GM21786 (cell line): ENCODE data around the gene CHRNB4.
"Not testable (repeated sequence)": the region's sequence is repeated elsewhere in the genome, so short reads cannot be mapped to it uniquely, and the experiment has no call there.

Experiments
- ATAC-seq: cut with Tn5 transposase; IDR thresholded peaks from one replicate; pipeline ENCODE4 v1.9.1; 2021; ENCODE audit not compliant: unreplicated experiment

The CHRNB4 gene

GRCh38 chr15:78641102-78641748, at the start of gene CHRNB4:
Gene CHRNB4 (minus strand): TSS chr15:78641210. CDS start chr15:78641133, 77 bp downstream.
- ATAC-seq: no peak

GRCh38 chr15:78689626-78690025, 48.6 kb upstream of the CHRNB4 start:
- no peak for ATAC-seq

GRCh38 chr15:78685925-78686324, 44.9 kb upstream of the CHRNB4 start:
- ATAC-seq: no peak

GRCh38 chr15:78685159-78685921, 44.3 kb upstream of the CHRNB4 start:
- ATAC-seq: no peak

DNA sequence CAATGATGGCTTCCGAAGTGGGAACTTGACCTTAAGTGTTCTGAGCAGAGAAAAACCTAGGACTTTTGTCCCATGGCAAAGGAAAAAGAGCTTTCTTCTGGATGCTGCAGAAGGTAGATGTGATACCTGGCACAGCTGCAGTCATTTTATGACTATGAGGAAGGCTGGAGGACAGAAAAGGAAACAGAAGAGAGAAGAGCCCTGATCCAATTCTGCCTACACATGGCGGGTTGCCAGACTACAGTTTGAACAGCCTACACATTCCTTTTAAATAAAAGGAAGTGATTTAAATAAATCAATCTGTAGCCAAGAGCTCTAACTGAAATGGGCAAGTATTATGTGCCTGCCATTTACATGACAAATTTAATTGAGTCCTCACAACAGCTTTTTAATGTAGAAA, 43.6 kb upstream of the CHRNB4 start:
- ATAC-seq: no peak

DNA sequence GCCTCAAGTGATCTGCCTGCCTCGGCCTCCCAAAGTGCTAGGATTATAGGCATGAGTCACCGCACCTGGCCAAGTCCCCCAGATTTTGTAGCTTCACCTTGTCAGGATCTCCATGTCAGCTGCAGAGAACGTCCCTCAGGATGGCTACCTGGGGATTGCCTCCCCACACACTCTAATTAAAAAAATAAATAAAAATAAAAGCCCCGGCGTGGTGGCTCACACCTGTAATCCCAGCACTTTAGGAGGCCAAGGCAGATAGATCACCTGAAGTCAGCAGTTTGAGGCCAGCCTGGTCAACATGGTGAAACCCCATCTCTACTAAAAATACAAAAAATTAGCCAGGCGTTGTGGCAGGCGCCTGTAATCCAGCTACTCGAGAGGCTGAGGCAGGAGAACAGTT, 42.6 kb upstream of the CHRNB4 start:
- ATAC-seq: not testable (repeated sequence)

DNA sequence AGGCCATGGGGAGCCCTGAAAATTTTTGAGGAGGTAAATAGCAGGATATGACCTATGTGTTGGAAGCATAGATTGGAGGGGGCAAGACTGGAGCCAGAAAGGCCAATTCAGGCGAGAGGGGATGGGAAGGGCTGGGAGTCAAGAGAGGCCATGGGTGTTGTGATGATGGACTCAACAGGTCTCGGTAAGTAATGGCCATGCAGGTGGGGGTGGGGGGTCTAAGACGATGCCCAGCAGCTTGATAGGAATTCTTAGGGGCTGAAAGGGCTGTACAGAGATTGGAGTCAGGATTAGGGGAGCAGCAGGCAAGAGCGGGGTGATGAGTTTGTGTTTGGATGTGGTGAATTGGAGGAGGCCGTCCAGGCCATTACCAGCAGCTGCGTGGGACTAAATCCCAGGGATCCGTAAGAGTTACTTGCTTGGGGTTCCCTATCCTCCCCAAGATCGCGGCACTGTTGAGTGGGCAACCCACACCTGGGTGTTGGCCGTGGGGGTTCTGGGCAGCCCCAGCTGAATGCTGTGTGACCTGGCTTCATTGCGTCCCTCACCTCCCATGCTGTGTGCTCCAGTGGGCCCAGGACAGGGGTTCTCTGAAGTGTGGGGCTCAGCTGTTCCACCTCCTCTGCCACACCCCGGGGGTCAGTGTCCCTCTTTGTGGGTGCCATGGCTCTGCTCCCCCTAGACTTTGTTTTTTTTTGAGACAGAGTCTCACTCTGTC, 41.8 kb upstream of the CHRNB4 start:
- ATAC-seq: no peak

GRCh38 chr15:78682004-78682651, 41.1 kb upstream of the CHRNB4 start:
- ATAC-seq: no peak

DNA sequence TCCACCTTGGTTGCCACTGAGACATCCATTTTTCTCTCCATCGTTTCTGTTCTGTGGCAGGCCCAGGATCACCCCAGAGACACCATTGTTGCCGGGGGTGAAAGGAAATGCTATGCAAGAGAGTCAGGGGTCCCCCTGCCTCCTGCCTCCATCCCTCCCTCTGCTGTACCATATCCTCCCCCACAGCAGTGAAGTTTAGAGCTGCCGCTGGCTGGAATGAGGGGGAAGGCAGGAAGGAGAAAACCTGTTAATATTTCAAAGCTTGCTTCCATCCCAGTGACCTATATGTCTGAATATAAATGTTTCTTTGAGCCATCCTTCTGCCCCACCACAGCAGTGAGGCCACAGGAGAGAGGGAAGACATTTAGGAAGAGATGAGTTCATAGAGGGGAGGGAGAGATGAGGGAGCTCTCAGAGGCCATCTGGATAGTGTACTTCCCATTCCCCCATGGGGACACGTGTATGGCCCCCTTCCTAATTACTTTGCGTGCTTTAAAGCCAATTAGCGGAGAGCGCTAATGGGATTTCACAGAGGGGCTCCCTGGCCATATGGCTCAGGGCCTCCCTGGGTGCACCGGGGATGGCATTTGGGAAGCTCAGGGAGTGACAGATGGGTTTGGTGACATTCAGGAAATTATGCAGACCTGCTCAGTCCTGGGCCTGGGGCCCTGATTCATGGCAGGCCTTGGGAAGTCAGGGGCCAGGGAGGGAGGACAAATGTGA, 40.4 kb upstream of the CHRNB4 start:
- ATAC-seq: no peak

GRCh38 chr15:78680431-78681075, 39.5 kb upstream of the CHRNB4 start:
- no peak for ATAC-seq

- ATAC-seq: no peak
These were observed 38.1 kb upstream of the CHRNB4 start for GRCh38 chr15:78679089-78679511.

GRCh38 chr15:78676424-78677110, 35.6 kb upstream of the CHRNB4 start:
- ATAC-seq: no peak

- ATAC-seq: no peak
These were observed 34.8 kb upstream of the CHRNB4 start for GRCh38 chr15:78675617-78676360.

- no peak for ATAC-seq
These were observed 34.2 kb upstream of the CHRNB4 start for GRCh38 chr15:78675206-78675605.

- no peak for ATAC-seq
These were observed 33.0 kb upstream of the CHRNB4 start for GRCh38 chr15:78673917-78674444.

- no peak for ATAC-seq
These were observed 32.5 kb upstream of the CHRNB4 start for GRCh38 chr15:78673476-78673875.

DNA sequence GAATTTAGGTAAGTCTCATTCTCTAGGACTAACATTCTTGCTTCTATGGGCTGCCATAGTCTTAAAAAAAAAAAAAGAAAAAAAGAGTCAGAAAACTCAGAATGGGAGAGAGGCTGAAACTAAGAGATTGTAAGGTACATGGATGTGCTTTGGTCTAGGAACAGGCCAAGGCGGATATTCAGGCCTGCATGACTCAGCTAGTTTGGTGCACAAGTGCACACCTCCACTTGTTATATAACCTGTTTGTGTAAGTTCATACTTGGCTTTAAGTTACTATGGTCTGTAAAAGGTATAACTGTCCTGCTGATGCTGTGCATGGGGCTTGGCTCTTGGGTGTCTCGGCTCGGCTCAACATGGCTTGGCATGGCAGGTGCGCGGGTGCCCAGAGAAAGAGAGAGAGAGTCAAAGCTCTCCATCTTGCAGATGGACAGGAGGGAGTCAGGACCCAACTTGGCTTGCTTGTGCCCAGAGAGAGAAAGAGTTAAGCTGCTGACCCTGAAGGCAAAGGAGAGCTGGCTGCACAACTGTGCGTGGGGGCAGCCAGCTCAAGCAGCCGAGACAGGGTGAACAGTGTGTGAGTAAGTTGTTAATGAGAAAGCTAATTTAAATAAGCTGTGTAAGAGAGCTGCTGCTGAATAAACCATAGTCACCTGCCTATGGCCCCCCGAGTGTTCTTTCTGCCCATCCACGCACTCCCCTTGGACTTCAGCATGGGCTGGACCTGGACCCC, 31.4 kb upstream of the CHRNB4 start:
- no peak for ATAC-seq

DNA sequence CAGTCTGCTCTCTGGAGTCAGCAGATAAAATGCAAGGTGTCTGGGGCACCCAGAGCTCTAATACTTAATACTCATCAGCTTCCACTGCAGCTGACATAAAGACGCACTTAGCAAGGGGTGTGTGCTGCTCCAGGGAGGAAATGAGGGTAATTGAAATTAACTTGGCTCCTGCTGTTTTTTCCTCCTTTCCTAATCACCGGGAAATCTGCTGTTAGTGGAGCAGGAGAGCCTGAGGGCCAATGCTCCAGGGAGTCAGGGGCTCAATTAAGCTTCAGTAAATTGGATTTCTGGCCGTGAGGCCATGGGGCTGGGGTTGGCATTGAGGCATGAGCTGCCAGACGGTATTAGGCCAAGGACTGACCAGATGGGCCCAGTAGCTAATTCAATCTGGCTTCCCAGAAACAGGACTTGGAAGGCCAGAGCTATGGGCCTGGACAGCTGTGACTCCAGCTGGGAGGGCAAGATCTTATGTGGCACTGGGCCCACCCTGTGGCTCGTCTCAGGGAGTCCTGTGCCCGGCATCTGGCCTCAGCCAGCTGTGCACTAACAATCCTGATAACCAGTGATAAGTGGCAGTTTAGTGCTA, 30.7 kb upstream of the CHRNB4 start:
- ATAC-seq: no peak
